ENCODE data around the gene MAOA. TPM values are rescaled to one million over a fixed set of nuclear protein-coding genes. Genes with fewer than 3 reads are reported as not detected.
A peak's percentile ranks its signal among the peaks of the same experiment; 100 is the strongest.
"Not testable (repeated sequence)": the region's sequence is repeated elsewhere in the genome, so short reads cannot be mapped to it uniquely, and the experiment has no call there.

MAOA gene
- 3.5 and 4.3 TPM in 2 replicates for total RNA-seq

DNA sequence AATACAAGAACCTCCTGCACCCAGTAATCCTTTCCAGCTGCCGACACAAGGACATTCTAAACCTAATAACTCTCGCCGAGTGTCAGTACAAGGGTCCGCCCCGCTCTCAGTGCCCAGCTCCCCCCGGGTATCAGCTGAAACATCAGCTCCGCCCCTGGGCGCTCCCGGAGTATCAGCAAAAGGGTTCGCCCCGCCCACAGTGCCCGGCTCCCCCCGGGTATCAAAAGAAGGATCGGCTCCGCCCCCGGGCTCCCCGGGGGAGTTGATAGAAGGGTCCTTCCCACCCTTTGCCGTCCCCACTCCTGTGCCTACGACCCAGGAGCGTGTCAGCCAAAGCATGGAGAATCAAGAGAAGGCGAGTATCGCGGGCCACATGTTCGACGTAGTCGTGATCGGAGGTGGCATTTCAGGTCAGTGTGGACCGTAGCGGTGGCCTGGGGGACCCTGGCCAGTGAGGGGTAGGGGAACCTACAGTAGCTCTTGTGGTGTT is at the start of gene MAOA:
MAOA (plus strand) TSS at position 295 of the 490 bp plus-strand sequence; CDS start at position 338, 43 bp downstream.
- DNase-seq (ENCODE audit: low read depth) = no peak
- TF ChIP-seq, protein P1, sequence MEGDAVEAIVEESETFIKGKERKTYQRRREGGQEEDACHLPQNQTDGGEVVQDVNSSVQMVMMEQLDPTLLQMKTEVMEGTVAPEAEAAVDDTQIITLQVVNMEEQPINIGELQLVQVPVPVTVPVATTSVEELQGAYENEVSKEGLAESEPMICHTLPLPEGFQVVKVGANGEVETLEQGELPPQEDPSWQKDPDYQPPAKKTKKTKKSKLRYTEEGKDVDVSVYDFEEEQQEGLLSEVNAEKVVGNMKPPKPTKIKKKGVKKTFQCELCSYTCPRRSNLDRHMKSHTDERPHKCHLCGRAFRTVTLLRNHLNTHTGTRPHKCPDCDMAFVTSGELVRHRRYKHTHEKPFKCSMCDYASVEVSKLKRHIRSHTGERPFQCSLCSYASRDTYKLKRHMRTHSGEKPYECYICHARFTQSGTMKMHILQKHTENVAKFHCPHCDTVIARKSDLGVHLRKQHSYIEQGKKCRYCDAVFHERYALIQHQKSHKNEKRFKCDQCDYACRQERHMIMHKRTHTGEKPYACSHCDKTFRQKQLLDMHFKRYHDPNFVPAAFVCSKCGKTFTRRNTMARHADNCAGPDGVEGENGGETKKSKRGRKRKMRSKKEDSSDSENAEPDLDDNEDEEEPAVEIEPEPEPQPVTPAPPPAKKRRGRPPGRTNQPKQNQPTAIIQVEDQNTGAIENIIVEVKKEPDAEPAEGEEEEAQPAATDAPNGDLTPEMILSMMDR (conservative IDR thresholded peaks at IDR 0.05; ENCODE audit: low read depth, low read length) = no peak
- peak within 1 kb of the TSS; percentile 80 for H3K4me3 ChIP-seq (ENCODE audit: low read depth, low read length)

DNA sequence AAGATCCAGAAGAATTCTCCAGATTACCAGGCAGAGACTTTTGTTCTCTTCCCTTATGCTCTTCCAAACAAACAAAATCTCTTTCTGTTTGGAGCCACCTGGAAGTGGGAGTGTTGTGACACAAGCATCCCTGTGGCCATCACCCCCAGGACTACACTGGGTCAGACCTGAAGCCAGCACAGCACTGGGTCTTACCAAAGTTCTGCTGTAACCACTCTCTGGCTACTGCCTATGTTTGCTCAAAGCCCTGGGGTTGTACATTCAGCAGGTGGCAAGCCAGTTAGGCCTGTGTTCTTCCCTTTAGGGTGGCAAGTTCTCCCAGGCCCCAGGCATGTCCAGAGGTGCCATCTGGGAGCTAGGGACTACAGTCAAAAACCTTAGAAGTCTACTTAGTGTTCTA is 43.7 kb upstream of the MAOA start:
- no peak overlapping the region for H3K4me3 ChIP-seq (ENCODE audit: low read depth, low read length)
- TF ChIP-seq, protein P1 (conservative IDR thresholded peaks at IDR 0.05; ENCODE audit: low read depth, low read length) = no peak
- DNase-seq (ENCODE audit: low read depth) = no peak

DNA sequence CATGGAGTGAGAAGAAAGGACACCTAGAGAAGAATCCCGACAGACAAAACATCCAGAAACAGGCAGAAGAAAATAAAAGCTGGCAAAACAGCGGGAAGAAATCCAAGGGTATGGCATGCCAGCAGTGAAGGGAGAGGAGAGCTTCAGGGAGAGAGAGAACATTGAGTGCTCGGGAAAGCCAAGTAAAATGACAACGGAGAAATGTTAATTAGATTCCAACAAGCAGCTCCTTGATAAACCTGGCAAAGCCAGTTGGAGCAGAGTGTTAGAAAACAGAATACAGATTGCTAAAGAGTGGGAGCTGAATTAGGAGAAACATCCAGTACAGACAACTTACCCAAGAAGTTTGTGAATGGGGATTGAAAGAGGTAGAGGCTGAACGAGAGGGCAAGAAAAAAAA is 40.4 kb upstream of the MAOA start:
- H3K4me3 ChIP-seq (ENCODE audit: low read depth, low read length) = no peak overlapping the region
- TF ChIP-seq, protein P1 (conservative IDR thresholded peaks at IDR 0.05; ENCODE audit: low read depth, low read length) = no peak
- DNase-seq (ENCODE audit: low read depth) = no peak

DNA sequence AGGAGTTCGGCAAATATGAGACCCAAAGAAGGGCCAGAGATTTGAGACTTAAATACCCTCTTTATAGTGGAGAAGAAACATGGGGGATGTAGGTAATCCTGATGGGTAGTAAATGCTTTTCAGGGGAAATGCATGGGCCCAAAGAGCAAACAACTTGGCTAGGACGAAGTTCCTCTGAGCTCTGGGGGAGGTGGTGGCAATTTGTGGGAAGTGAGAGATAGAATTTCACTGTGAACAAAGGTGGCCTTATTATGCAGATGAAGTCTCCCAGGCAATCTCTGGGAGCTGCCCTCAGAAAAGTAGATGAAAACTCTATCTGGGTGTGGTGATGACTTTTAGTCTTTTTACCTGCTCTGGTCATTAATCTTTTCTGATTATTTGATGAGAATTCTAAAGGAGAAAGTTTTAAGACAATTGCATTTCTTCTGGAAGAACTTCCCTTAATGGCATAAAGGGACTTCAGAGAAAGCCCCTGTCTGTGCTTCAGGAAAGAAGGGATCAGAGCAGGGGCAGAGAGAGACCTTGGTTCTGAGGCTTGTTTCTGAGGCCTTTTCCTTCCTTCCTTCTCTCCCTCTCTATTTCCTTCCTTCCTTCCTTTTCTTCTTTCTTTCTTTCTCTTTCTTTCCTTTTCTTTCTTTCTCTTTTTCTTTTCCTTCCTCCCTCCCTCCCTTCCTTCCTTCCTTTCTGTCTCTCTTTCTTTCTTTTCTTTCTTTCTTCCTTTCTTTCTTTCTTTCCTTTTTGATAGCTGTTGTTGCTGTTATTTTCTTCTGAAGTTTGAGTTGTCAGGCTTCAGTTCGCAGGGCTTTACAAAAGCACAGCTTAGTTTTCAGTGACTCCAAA is 37.5 kb upstream of the MAOA start:
- no peak for DNase-seq (ENCODE audit: low read depth)
- TF ChIP-seq, protein P1 (conservative IDR thresholded peaks at IDR 0.05; ENCODE audit: low read depth, low read length) = no peak
- no peak overlapping the region for H3K4me3 ChIP-seq (ENCODE audit: low read depth, low read length)

DNA sequence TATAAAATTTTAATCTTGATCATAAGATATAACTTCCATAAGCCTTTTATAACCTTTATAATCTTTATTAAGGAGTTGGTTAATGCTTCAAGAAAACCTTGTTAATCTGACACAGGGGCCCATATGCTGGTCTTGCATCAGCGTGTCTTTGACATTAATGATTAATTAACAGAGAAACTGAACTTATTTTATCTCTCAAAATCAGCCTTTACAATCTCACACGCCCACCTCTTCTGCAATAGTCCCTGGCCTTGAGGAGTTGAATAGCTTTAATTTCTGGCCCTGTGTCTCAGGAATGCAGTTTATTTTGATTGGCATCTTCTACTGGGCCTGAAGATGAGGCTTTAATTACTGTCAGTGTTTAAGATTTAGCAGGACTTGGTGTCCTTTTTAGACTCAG is 36.2 kb upstream of the MAOA start:
- not testable (repeated sequence) for H3K4me3 ChIP-seq (ENCODE audit: low read depth, low read length); DNase-seq (ENCODE audit: low read depth)

DNA sequence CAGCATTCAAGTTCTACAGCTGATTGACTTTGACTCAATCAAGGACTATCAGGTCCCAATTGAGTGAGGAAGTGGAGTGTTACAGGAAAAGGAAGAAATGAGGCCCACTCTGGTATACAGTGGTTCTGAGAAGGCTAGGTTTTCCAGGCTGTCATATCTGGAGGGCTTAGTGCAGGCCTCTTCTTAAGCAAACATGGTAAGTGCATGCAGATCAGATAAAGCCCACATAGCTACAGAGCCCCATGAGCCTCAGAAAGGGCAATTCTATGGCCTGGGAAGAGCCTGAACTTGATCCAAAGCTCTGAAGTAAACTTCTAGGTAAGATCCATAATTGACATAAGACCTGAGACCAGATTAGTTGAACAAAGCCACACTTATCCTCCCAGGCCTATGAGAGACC is 29.0 kb upstream of the MAOA start:
- TF ChIP-seq, protein P1 (conservative IDR thresholded peaks at IDR 0.05; ENCODE audit: low read depth, low read length) = no peak
- DNase-seq (ENCODE audit: low read depth) = no peak
- H3K4me3 ChIP-seq (ENCODE audit: low read depth, low read length) = no peak overlapping the region

DNA sequence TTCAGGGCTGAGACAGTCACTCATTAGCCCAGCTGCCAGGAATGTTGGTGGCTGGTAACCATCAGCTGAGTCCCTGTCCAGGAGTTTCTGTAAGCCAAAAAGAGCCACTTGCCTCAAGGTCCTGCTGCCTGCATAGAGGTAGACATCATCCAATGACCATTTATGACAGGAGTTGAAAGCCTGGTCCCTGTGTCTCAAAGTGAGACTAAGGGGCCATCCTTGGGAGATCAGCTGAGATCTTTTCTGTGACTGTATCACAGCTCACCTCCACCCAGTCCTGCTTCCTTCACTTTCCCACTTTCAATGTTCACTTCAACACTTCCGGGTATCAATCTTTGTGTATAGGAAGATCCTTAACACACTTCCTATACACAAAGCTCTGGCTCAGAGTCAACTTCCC is 28.4 kb upstream of the MAOA start:
- H3K4me3 ChIP-seq (ENCODE audit: low read depth, low read length) = no peak overlapping the region
- TF ChIP-seq, protein P1 (conservative IDR thresholded peaks at IDR 0.05; ENCODE audit: low read depth, low read length) = no peak
- DNase-seq (ENCODE audit: low read depth) = no peak
